GM12872 (cell line): ENCODE results near the gene ATIC.

Source experiments
- CTCF ChIP-seq: IDR thresholded peaks from 3 replicates; pipeline ENCODE4 v1.5.1; 2011; ENCODE audit warnings: low read depth, mild to moderate bottlenecking, low read length, moderate library complexity; ENCODE audit not compliant: insufficient read depth

ATIC gene

GRCh38 chr2:215272918-215273317, 38.9 kb upstream of the ATIC start:
- TF ChIP-seq CTCF, result no peak

- TF ChIP-seq CTCF, result no peak
These were observed 37.0 kb upstream of the ATIC start for GRCh38 chr2:215274829-215275228.

DNA sequence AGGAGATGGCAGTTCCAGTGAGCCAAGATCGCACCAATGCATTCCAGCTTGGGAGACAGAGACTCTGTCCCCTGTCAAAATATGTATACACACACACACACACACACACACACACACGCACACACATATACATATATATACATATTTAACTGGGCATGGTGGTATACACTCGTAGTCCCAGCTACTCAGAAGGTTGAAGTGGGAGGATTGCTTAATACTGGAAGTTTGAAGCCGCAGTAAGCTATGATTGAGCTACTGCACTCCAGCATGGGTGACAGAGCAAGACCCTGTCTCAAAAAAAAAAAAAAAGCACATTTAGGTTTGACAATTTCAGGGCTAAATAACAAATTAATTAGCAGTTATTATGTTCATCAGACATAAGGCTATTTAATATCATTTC, 36.0 kb upstream of the ATIC start:
- TF ChIP-seq CTCF, result no peak

- no peak for TF ChIP-seq CTCF
These were observed 33.9 kb upstream of the ATIC start for GRCh38 chr2:215277944-215278343.

DNA sequence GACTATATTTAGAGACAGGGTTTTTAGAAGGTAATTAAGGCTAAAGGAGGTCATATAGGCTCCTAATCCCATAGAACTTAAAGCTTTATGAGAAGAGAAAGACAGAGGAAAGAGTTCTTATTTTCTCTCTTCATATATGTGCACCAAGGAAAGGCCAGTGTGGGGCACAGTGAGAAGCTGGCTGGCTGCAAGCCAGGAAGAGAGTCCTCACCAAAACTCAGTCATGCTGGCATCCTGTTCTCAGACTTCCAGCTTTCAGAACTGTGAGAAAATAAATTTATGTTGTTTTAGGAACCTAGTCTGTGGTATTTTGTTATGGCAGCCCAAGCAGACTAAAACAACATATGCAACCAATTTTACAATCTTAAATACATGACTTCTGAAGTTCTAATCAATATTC, 31.5 kb upstream of the ATIC start:
- no peak for TF ChIP-seq CTCF

DNA sequence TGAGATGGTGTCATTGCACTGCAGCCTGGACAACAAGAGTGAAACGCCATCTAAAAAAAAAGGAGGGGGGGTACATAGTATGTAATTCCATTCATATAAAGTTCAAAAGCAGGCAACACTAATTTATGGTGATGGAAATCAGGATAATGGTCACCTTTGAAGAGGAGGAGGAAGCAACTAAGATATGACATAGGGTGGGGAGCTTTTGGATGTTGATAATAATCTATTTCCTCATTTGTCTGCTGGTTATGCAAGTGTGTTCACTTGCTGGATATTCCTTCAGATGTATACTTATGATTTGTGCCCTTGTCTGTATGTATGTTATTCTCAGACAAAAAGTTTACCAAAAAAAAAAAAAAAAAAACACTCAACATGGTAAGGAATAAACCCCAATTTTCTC, 28.6 kb upstream of the ATIC start:
- TF ChIP-seq CTCF, result no peak

DNA sequence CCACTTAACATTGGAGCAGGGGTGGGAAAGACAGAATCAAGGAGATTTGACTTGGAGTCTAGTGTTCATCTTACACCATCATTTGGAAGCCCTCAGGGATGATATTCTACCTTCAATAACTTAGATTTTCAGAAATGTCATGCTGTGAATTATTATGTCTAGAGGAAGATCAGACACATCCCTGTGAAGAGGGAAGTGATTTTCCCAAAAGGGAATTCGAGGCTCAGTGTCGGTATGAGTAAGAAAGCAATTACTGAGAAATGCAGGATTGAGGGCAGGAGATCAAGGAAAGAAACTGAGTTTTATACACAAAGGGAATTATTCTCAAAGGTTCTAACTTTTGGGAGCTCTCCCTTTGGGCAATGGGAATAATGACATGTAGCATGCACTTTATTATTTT, 25.6 kb upstream of the ATIC start:
- TF ChIP-seq CTCF, result no peak
